Loucy (cell line): ENCODE data around the gene DCAF15.

Experiments
- H2AFZ ChIP-seq: fragments of 200-600 bp; sonication (generic); 2 replicates; pipeline ENCODE4 v1.6.0; 2016; ENCODE audit warnings: antibody characterized with exemption, mild to moderate bottlenecking, low read length, moderate library complexity
- H3F3A ChIP-seq: fragments of 200-600 bp; 2 replicates; pipeline ENCODE4 v1.6.0; 2016; ENCODE audit warnings: antibody characterized with exemption, low read depth, mild to moderate bottlenecking
- H3K27me3 ChIP-seq: fragments of 200-600 bp; sonication (generic); 2 replicates; pipeline ENCODE4 v1.6.1; 2014; ENCODE audit warnings: low read length, mild to moderate bottlenecking; ENCODE audit not compliant: insufficient read depth, poor library complexity, severe bottlenecking
- H3K36me3 ChIP-seq: fragments of 200-600 bp; sonication (generic); 2 replicates; pipeline ENCODE4 v1.6.1; 2016; ENCODE audit warnings: low read length; ENCODE audit not compliant: insufficient read depth
- H3K4me1 ChIP-seq: fragments of 200-600 bp; sonication (generic); 2 replicates; pipeline ENCODE4 v1.5.1; 2014; ENCODE audit warnings: low read length, mild to moderate bottlenecking; ENCODE audit not compliant: insufficient read depth, poor library complexity, severe bottlenecking
- H3K4me2 ChIP-seq: fragments of 200-600 bp; sonication (generic); 2 replicates; pipeline ENCODE4 v1.6.0; 2014; ENCODE audit warnings: antibody characterized with exemption, low read length, low read depth, mild to moderate bottlenecking; ENCODE audit not compliant: poor library complexity, severe bottlenecking
- H3K4me3 ChIP-seq: fragments of 200-600 bp; sonication (generic); 2 replicates; pipeline ENCODE4 v1.5.1; 2014; ENCODE audit warnings: low read length, mild to moderate bottlenecking, mixed read lengths; ENCODE audit not compliant: poor library complexity, severe bottlenecking
- H3K79me2 ChIP-seq: fragments of 200-600 bp; sonication (generic); 2 replicates; pipeline ENCODE4 v1.6.1; 2014; ENCODE audit warnings: low read length; ENCODE audit not compliant: insufficient read depth
- H3K9ac ChIP-seq: fragments of 200-600 bp; sonication (generic); 2 replicates; pipeline ENCODE4 v1.6.0; 2014; ENCODE audit warnings: mild to moderate bottlenecking, low read depth, low read length, moderate library complexity; ENCODE audit not compliant: poor library complexity, severe bottlenecking
- H3K9me2 ChIP-seq: fragments of 200-600 bp; sonication (generic); replicated peaks from 2 replicates; pipeline ENCODE4 v1.6.1; 2016; ENCODE audit warnings: low read depth, low read length, mixed read lengths
- H3K9me3 ChIP-seq: fragments of 200-600 bp; sonication (generic); 2 replicates; pipeline ENCODE4 v1.6.1; 2014; ENCODE audit warnings: mild to moderate bottlenecking, antibody characterized with exemption, low read length, low read depth; ENCODE audit not compliant: insufficient read depth
- H4K20me1 ChIP-seq: fragments of 200-600 bp; sonication (generic); 2 replicates; pipeline ENCODE4 v1.6.0; 2014; ENCODE audit warnings: antibody characterized with exemption, low read length, mild to moderate bottlenecking; ENCODE audit not compliant: insufficient read depth, poor library complexity, severe bottlenecking
- EZH2phosphoT487 ChIP-seq: fragments of 200-600 bp; IDR thresholded peaks from 2 replicates; pipeline ENCODE4 v1.6.1; 2018; ENCODE audit warnings: antibody characterized with exemption, mild to moderate bottlenecking, moderate library complexity, borderline replicate concordance
- TF ChIP-seq, protein P1 (sequence below): fragments of 200-600 bp; sonication (generic); conservative IDR thresholded peaks from 2 replicates; pipeline ENCODE4 v1.5.1; 2014; ENCODE audit warnings: mild to moderate bottlenecking, antibody characterized with exemption, low read length

The DCAF15 gene

DNA sequence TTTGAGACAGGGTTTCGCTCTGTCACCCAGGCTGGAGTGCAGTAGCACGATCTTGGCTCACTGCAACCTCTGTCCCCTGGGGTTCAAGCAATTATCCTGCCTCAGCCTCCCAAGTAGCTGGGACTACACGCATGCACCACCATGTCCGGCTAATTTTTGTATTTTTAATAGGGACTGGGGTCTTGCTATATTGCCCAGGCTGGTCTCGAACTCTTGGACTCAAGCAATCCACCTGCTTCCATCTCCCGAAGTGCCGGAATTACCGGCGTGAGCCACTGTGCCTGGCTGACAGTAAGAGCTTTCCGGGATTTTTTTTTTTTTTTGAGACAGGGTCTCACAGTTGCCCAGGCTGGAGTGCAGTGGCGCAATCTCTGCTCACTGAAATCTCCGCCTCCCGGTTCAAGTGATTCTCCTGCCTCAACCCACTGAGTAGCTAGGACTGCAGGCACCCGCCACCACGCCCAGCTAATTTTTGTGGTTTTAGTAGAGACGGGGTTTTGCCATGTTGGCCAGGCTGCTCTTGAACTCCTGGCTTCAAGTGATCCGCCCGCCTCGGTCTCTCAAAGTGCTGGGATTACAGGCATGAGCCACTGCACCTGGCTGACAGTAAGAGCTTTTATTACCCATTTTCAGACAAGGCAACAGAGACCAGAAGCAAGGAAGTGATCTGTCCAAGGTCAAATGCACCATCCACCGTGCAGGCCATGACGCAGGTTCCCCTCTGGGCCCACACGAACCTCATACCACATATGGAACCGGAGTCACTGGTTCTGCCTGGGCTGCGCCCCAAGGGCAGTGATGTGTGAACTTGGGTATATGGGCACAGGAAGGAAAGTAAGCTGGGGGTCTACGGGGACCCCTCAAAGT lies 32.8 kb downstream of the DCAF15 start:
- no peaks in the 10 kb centered on the region for H3K27me3 ChIP-seq
- no peaks in the 10 kb centered on the region for H3K9me3 ChIP-seq
- peaks cover 7% of the 10 kb centered on the region for H3F3A ChIP-seq
- peaks cover 88% of the 10 kb centered on the region for H3K4me1 ChIP-seq
- peak overlapping the region; percentile 94 for H3K4me2 ChIP-seq
- H3K4me3 ChIP-seq = no peak overlapping the region
- H3K36me3 ChIP-seq = no peaks in the 10 kb centered on the region
- no peaks in the 10 kb centered on the region for H4K20me1 ChIP-seq
- H3K9me2 ChIP-seq = no peaks in the 10 kb centered on the region
- peak overlapping the region; percentile 73 for H3K9ac ChIP-seq
- peaks cover 9% of the 10 kb centered on the region; the same call in 1 of the 2 replicates for H3K79me2 ChIP-seq
- TF ChIP-seq, protein P1, sequence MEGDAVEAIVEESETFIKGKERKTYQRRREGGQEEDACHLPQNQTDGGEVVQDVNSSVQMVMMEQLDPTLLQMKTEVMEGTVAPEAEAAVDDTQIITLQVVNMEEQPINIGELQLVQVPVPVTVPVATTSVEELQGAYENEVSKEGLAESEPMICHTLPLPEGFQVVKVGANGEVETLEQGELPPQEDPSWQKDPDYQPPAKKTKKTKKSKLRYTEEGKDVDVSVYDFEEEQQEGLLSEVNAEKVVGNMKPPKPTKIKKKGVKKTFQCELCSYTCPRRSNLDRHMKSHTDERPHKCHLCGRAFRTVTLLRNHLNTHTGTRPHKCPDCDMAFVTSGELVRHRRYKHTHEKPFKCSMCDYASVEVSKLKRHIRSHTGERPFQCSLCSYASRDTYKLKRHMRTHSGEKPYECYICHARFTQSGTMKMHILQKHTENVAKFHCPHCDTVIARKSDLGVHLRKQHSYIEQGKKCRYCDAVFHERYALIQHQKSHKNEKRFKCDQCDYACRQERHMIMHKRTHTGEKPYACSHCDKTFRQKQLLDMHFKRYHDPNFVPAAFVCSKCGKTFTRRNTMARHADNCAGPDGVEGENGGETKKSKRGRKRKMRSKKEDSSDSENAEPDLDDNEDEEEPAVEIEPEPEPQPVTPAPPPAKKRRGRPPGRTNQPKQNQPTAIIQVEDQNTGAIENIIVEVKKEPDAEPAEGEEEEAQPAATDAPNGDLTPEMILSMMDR = no peak
- TF ChIP-seq EZH2phosphoT487 = no peak
- H2AFZ ChIP-seq = no peak overlapping the region

DNA sequence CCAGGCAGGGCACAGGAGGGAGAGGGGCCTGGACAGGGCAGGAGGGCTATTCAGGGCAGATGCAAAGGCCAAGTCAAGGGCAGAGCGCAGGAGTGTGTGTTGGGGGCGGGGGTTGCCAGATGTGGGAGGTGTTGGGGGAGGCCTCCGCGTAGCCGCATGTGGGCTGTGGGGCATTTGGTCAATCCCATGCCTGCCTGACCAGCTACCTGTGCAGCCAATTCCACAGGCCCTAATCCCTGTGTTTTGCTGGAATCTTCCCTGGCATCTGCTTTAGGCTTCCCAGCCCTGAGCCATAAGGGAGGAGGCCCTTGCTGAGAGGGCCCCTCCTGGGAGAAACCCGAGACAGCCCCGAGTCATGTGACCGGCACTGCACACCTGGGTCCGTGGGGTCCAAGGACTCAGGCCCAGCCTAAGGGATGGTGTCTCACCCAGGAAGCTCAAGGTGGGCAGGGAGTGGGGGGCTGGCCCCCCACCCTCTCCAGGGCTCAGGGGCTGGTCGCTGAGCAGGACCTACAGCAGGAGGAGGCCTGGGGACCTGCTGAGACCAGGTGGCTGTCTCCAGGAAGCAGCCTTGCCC lies 33.5 kb downstream of the DCAF15 start:
- H2AFZ ChIP-seq = no peak overlapping the region
- H3K79me2 ChIP-seq = peaks cover 9% of the 10 kb centered on the region; the same call in 1 of the 2 replicates
- H3K4me2 ChIP-seq = peak overlapping the region; percentile 94
- no peaks in the 10 kb centered on the region for H3K27me3 ChIP-seq
- H3K4me3 ChIP-seq = peak overlapping the region; percentile 60
- H3K9me3 ChIP-seq = no peaks in the 10 kb centered on the region
- no peak for TF ChIP-seq EZH2phosphoT487
- TF ChIP-seq, protein P1 = no peak
- H3K9ac ChIP-seq = peak overlapping the region; percentile 73
- H3K36me3 ChIP-seq = no peaks in the 10 kb centered on the region
- H3F3A ChIP-seq = peaks cover 7% of the 10 kb centered on the region
- no peaks in the 10 kb centered on the region for H4K20me1 ChIP-seq
- H3K9me2 ChIP-seq = no peaks in the 10 kb centered on the region
- H3K4me1 ChIP-seq = peaks cover 86% of the 10 kb centered on the region

DNA sequence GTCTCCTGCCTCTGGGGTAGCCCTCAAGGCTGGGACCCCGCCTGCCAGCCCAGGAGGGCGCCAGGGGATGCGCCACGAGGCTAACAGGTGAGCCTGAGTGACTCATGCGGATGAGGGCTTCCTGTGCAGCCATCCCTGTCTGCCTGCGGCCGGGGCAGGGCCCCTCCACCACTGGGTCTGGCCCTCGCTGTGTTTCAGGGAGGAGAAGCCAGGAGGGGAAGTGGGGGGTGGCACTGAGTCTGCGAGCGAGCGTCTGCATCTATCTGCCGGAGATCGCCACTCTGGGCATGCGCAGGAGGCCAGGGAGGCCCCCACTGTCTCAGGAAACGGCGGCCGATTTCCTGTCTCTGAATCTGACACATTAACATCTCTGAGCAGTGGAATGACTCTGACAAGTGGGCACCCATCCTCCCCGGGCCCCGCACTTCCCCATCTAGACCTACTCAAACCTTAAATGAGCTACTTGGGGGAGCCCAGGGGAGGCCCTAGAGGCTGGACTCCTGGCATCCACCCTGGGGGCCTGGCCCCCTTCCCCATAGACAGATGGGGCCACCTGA lies 34.1 kb downstream of the DCAF15 start:
- H3K9me3 ChIP-seq = no peaks in the 10 kb centered on the region
- no peaks in the 10 kb centered on the region for H3K9me2 ChIP-seq
- H4K20me1 ChIP-seq = no peaks in the 10 kb centered on the region
- H3K36me3 ChIP-seq = no peaks in the 10 kb centered on the region
- H3K4me3 ChIP-seq = peak overlapping the region; percentile 72
- TF ChIP-seq, protein P1 = no peak
- no peak for TF ChIP-seq EZH2phosphoT487
- peak overlapping the region; percentile 94 for H3K4me2 ChIP-seq
- no peaks in the 10 kb centered on the region for H3K27me3 ChIP-seq
- peaks cover 7% of the 10 kb centered on the region for H3F3A ChIP-seq
- peaks cover 81% of the 10 kb centered on the region for H3K4me1 ChIP-seq
- peaks cover 9% of the 10 kb centered on the region; the same call in 1 of the 2 replicates for H3K79me2 ChIP-seq
- peak overlapping the region; percentile 90 for H3K9ac ChIP-seq
- H2AFZ ChIP-seq = no peak overlapping the region
